HS-27A (cell line): ENCODE data around the gene MSMO1.
"Not testable (repeated sequence)": the region's sequence is repeated elsewhere in the genome, so short reads cannot be mapped to it uniquely, and the experiment has no call there.

Source experiments
- DNase-seq: peaks from one replicate; pipeline ENCODE4 v3.0.0-alpha.2; 2012; ENCODE audit warnings: low read depth, missing footprints

Gene MSMO1

DNA sequence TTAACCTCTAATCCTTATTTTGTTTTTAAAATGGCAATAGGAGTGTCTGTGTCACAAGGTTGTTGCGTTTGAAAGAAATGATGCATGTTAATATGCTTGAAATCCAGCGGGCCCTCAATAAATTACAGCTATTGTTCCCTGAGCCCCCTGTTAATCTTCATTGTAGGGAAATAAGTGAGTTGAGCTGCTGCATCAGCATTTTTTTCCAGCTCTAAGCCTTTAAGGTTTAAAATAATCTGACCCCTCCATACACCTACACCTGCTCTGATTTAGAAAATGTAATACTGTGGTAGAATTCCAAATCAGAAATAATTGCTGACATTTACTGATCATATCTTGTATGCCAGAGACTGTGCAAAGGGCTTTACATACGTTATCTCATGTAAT, 2.6 kb upstream of the MSMO1 start:
- DNase-seq = no peak

DNA sequence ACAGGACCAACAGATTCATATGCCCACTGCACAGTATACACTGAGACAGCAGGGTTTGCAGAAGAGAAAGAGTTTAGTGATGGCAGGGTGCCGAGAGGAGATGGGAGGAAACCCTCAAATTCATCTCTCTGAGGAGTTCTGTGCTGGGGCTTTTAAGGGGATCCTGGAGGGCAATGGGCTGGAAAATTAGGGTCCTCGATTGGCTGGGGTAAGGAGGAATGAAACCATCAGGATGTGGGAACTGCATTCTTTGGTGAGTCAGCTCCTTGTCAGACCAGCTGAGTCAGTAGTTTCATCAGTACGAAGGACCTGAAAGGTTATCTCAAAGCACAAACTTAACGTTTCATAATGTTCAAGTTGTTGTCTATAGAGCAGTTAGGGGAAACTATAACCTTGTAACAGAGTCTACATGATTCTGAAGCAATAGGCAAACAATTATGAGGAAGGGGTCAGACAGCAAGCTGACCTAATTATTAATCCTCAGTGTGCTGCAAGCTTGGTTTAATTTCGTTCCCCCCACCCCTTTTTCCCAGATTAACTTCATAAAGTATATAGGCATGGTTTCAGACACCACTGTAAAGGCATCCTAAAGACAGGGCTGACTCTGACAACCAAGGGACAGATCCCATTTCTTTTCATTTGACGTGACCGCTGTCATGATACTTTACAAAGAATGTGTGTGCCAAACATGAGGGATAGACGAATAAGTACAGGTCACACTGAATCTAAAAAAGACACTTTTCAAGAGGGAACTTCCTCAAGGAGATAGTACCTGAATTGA, 1.5 kb upstream of the MSMO1 start:
- peak; percentile 66 for DNase-seq

DNA sequence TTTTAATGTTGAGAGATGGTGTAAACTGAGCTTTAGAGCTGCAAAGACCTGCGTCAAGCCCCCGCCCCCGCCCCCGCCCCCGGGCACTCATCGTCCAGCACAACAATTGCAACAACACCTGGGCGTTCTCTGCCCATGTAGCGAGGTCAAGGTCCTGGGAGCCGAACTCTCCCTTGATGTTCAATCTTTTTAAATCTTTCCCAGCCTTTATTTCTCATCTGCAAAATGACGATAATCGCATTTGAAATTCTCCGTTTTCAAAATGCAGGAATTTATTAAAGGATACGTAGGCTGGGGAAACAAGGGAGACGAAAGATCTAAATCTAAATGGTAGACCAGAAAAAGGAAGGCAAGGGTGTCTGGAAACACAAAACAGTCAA, 648 bp upstream of the MSMO1 start:
- DNase-seq = no peak

DNA sequence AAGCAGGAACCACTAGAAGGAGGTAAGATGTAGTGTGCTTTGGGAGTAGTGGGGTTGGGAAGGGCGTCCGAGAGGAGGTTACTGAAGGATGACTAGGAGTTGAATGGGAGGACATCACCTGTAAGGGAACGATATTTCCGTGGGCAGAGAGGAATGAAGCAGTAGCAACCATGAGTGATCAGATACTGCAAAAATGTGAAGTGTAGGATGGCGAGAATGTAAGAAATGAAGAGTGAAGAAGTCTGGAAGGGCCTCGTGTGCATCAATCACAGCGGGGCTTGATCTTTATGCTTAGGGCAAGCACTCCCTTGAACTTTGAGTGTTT, 594 bp downstream of the MSMO1 start:
- DNase-seq = no peak

DNA sequence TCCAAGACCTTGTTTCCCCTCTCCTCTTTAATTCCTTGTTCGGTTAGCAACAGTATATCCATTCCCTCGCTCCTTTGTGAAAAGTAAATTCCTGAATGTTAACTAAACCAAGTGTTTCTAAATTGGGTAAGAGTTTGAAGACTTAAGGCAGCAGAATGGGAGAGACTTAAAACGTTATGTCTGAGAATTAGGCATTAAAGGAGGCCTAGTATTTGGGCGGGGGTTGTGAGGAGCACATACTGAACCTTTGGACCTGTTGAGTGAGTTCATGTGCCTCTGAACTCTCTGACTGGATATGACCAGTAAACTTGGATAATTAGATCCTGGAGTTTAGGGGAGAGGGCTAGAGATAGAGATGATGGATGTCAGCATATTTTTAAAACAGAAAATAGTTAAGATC, 1.2 kb downstream of the MSMO1 start:
- DNase-seq = no peak

DNA sequence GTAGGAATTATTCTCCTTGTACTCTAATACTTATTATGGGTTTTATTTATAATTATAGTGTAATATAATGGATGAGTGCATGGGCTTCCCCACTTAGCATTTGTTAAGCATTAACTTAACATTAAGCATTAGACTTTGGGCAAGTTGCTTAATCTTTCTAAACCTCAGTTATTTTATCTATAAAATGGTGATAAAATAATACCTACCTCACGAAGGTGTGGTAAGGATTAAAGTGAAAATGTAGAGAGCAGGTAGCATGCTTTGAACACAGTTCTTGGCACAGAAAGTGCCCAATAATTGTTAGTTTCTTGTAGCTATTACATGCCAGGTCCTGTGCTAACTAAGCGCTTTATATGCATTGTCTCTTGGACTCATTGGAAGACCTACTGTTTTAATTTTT, 2.6 kb downstream of the MSMO1 start:
- no peak for DNase-seq

DNA sequence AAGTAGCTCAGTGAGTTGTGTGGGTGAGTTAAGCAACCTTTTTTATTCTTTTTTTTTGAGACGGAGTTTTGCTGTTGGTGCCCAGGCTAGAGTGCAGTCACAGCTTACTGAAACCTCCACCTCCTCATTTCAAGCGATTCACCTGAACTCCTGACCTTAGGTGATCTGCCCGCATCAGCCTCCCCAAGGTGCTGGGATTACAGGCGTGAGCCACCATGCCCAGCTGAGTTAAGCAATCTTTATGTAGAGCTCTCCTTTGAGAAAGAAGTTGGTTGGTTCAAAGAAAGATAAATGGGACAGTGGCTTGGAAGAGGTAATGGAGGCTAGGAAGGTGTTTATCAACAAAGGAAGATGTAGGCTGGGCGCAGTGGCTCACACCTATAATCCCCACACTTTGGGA, 3.2 kb downstream of the MSMO1 start:
- DNase-seq = no peak

DNA sequence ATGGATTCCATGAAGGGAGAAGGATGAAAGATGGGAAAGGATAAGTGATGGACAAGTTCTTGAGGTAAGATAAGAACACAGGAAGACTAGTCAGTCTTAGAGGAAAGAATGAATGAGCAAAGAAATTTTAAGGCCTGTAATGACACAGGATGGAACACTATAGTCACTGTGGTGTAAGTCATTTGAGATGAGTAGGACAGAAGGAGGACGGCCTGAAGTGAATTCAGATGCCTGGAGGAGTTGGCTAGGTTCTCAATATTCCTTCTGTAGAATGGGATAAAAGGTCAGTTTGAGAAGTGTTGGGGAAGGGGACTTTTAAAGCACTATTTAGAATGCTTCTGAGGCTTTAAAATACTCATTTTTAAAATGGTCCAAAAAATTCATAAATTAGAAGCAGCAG, 3.9 kb downstream of the MSMO1 start:
- no peak for DNase-seq

DNA sequence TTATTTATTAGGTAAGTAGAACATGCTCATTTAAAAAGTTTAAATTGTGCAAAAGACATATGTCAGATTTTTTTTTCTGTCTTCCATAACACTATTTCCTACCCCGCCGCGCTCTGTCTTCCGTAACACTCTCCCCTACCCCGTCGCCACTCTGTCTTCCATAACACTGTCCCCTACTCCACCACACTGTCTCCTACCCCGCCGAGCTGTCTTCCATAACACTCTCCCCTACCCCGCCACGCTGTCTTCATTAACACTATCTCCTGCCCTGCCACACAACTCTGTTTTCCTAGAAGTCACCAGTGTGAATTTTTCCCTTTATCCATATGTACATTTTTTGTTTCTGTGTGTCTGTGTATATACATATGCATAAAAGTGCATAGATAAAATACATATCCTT, 4.4 kb downstream of the MSMO1 start:
- DNase-seq = no peak

DNA sequence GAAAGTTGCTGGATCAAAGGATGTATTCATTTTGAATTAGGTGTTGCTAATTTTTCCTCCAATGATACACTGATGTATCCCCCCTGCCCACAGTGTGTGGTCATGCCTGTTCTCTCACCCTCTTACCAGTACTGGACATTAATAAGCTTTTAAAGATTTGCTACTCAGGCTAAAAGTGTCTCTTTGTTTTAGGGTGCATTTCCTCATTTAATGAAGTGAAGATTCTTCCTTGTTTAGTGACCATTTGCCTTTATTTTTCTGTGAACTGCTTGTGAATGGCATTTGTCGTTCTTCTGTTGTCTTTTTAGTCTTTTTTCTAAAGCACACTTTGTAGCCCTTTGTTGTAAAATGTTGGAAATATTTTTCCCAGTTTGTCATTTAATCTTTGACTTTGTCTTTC, 5.0 kb downstream of the MSMO1 start:
- DNase-seq = no peak

DNA sequence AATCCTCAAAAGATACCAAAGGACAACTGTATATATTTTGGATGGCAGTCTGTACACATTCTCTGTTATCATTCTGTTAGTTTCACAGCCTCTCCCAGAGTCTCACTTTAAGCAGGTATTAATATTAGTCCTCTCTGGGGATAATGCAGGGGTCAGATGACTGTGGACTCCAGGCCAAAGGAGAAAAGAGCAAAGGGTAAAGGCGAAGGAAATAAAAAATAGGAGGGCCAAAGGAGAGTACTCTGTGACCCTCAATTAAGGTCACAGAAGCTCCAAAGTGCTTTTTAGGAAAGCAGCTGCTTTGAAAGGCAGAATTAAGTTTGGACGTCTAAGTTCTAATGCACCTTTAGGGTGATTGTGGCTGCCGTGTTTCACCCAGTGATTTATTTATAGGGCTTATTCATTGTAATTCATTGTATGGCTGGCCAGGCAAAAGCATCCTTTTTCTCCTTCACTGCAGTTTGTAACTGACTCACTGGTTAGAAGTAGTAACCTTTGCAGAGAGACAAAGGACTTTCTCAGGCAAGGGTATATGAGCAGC, 7.8 kb downstream of the MSMO1 start:
- DNase-seq = no peak

DNA sequence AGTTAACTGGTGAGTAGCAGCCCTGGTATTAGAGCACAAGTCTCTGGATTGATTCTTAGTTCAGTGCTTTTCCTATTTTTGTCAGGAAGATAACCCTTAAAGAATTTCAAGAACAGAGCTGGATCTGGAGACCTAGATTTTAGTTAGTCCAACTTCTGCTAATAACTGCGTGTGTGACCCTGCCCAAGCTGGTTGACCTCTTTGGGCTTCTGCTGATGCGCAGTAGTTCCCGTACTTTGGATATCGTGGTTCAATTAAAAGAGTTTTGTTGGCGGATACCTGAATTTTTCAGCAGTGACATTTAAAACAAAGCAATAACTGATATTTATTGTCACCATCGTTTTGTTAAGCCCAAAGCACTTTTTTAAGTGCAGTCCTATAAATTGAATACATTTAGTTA, 9.3 kb downstream of the MSMO1 start:
- DNase-seq = no peak

DNA sequence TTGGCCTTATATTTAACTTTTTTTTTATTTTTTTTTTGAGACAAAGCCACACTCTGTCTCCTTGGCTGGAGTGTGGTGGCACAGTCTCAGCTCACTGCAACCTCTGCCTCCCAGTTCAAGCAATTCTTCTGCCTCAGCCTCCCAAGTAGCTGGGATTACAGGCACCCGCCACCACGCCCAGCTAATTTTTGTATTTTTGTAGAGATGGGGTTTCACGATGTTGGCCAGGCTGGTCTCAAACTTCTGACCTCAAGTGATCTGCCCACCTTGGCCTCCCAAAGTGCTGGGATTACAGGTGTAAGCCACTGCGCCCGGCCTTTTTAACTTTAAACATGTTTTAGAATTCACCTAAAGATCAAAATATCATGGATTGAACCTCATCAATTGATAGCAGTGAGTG, 14.9 kb downstream of the MSMO1 start:
- not testable (repeated sequence) for DNase-seq

DNA sequence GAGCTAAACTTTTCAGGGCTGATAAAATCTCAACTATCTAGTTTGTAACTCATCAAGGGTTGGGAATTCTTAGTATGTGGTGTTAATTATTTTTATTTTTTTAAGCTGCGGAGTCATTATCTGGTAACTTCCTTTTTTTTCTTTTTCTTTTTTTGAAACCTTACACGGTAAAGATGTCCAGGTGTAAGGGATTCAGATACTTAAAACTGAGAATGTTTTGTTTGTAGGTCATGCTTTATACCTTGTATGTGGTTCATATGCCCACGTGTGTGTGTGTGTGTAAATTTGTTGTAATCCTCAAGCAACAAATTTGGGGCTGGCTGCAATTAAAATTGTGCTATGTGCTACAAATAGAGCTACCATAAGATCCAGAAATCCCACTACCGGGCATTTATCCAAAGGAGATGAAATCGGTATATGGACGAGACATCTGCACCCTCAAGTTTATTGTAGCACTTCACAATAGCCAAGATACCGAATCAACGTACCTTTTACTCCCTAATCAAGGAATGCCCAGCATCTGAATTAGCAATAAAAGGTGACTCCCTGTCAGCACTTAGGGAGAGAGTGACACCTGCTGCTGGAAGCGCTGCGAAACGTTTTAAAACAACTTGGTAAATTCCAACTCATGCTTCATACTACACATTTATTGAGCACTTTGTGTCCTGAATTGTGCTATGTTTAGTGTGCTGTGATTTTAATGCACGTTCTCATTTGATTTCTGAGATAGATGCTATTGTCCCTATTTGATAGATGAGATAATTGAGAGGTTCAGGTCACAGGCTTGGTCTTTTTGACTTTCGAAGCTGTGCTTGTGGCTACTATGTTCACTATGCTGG, 16.1 kb downstream of the MSMO1 start:
- DNase-seq = no peak

DNA sequence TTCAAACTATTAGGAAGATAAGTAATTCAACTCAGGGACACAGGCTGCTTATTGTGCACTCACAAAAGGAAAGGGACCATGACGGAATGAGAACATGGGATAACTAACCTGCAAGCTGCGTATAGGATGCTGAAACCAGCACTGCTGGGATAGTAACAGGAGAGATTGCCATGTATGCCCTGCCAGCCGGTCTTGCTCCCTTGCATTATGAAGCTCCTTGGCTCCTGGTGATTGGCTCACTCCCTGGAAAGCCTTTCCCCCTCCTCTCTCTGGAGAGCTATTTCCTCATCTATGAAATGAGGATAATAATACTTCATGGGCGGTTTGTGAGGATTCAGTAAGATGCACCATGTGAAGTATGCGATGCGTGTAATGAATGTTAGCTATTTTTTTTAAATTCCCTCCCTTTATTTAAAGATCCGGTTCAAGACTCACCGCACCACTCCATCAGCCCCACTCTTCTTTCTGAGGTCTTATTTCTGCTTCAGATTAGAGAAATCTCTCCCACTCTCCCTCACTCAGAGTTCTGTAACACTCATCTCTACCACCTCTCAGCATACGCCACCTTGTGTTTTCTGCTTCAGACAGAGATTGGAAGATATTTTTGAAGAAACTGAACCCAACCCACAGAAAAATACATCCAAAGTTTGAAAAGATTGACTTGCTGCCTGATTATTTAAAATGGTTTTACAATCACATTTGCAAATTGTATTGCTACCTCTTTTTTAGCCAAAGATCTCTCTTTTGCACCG, 18.4 kb downstream of the MSMO1 start:
- no peak for DNase-seq

DNA sequence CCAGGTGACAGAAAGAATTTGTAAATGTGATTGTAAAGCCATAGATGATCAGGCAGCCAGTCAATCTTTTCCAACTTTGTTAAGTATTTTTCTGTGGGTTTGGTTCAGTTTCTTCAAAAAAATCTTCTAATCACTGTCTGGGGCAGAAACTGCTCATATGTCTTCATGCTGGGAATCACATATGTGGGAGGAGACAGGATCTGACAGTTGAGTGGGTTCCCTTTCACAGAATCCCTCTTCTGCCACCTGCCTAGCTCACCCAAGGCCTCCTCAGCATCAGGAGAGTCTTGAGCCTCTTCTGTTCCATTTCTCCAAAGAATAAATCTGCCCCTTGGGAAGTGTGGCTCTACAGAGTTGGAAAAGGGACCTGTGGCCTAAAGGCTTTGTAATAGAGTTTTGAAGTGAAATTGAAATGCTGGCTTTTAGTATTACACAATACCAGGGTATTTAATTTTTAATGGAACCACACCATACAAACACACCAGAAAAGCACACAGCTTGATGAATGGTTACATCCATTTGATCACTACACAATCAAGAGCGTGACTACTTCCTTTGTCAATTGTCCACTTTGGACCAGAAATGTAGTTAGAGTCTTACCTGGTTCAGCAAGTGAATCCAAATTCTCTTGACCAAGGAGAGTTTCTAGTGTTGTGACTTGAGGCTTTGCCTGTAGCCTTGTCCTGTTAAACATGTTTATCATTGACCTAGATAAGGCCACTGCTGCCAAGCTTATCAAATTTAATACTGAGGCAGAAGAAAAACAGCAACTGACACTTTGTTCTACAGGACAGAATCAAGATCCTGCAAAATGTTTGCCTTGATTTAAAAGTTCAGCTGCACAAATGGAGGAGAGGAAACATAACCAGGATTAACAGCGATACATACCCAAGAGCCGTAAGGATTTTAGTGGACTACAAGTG, 20.4 kb downstream of the MSMO1 start:
- DNase-seq = no peak

DNA sequence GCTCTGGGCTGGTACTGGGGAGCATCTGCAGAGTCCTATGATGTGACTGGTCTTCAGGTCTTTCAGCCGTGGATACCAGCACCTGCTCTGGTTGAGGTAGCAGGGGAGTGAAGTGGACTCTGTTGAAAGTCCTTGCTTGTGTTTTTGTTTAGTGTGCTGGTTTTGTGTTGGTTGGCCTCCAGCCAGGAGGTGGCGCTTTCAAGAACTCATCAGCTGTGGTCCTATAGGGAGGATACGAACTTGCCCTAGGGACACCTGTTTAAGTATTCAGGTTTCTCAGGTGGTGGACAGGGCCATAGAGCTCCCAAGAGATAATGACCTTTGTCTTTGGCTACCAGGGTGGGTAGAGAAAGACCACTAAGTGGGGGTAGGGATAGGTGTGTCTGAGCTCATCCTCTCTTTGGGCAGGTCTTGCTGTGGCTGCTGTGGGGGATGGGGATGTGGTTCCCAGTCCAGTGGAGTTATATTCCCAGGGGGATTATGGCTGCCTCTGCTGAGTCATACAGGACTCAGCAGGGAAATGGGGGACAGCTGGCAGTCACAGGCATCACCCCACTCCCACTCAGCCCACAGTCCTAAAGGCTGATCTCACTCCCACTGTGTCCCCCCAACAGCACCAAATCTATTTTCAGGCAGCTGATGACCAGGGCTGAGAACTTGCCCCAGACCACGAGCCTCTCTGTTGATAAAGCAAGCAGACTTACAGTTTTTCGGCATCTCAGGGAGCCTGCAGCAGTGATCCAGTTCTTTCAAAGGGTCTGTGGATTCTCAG, 24.1 kb downstream of the MSMO1 start:
- no peak for DNase-seq

DNA sequence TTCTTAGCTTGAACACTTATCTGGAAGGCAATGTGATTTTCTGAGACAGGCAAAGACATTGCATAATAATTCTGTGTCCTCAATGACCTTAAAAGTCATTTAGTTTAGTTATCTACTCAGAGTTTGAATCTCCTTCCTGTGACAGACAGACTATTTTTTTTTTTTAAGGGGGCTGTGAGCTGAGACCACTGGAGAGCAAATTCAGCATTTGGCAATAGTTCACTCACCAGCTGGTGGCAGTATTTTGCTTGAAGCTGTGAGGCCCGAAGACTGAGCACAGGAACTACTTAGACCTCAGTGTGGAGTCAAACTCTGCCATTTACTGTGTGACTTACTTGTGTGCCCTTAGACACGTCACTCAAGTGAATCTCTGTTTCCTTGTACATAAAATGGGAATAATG, 28.4 kb downstream of the MSMO1 start:
- no peak for DNase-seq

DNA sequence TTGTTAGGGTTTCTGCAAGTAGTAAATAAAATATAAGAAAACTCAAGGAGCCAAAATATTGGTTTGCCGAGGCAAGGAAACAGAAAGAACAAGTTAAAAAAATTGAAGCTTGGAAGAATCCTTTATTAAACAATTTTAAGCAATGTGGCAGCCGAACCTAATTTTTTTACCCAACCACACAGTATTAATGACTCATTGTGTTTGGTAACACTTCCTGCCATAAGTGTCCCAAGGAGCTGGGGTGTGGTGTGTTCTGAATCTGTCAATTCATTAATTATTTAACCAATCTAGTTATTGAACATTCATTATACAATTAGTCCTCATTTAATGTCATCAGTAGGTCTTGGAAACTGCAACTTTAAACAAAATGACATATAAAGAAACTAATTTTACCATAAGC, 32.0 kb downstream of the MSMO1 start:
- DNase-seq = no peak

DNA sequence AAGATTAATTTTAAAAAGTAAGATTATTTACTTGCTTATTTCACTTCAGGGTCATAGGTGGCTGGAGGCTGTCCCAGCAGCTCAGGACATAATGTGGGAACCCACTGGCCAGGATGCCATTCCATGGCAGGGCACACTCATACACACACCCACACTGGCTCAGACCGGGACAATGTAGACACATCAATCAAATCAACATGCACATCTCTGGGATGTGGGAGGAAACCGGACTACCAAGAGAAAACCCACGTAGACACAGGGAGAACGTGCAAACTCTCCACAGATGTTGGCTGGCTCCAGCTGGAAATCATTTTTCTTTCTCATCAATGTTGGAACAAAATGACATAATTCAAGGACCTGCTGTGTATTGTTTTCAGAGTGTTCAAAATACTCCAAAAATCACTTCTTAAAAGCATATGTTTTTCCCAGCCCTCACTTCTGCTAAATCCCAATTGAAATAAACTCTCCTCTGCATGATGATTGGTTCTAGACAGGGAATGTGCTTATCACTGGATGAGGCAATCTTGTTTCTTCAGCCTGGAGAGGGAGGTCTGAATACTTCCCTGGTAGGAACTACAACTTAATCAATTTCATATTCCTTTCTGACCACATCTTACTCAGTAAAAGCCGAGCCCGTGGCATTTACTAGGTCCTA, 32.7 kb downstream of the MSMO1 start:
- no peak for DNase-seq
